ENCODE measurements around the gene HDGF.
"Not testable (repeated sequence)": the region's sequence is repeated elsewhere in the genome, so short reads cannot be mapped to it uniquely, and the experiment has no call there.

The HDGF gene

DNA sequence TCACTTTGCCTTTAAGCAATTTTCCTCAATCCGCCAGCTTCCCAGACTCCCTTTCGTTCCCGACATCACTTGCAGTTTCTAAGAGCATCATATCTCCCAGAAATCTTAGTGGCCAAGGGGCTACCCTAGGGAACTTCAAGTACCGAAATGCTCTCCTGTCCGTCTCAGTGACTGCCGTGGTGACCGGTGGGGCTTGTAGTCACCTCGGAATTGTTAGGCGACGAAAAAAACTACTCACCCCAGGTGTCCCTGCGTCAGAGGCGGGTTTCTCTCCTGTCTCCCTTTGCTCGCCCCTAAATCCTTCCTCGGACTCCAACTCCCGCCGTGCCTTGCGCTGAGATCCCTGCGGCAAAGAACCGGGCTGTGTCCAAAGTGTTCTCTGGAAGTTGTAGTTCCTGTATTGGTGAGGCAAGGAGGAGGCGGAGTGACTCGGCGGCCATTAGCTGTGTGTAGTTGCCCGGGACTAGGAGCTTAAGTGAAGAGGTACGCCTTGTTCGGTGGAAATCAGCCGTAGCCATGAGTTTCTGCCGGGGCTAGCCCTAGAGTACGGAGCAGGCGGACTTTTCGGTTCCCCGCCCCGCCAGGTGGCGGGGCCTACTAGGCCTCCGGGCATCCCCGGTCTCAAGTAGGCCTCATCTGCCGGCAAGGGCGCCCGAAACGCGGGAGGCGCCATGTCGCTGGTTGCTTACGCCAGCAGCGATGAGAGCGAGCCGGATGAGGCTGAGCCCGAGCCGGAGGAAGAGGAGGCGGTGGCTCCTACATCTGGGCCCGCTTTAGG lies 15.8 kb upstream of the HDGF start, which contains the start of gene PRCC:
Gene PRCC (plus strand): TSS at position 435 of the 778 bp plus-strand sequence. CDS start 237 bp downstream, at position 672.
- TF ChIP-seq CTCF (IDR thresholded peaks at IDR 0.05; ENCODE audit: insufficient read depth, low read depth, low read length, missing control alignments) = no peak
- peak within 1 kb of the TSS; percentile 92 for H3K4me3 ChIP-seq (ENCODE audit: low read length)
- peak; percentile 100 for DNase-seq (ENCODE audit: low read depth)

GRCh38 chr1:156766298-156767100 lies 15.0 kb upstream of the HDGF start:
- peak overlapping the region; percentile 92 for H3K4me3 ChIP-seq (ENCODE audit: low read length)
- peak; percentile 9 for DNase-seq (ENCODE audit: low read depth)
- TF ChIP-seq CTCF (IDR thresholded peaks at IDR 0.05; ENCODE audit: insufficient read depth, low read depth, low read length, missing control alignments) = no peak

GRCh38 chr1:156765666-156766065 lies 14.2 kb upstream of the HDGF start:
- H3K4me3 ChIP-seq (ENCODE audit: low read length) = peak overlapping the region; percentile 92
- DNase-seq (ENCODE audit: low read depth) = no peak
- no peak for TF ChIP-seq CTCF (IDR thresholded peaks at IDR 0.05; ENCODE audit: insufficient read depth, low read depth, low read length, missing control alignments)

- DNase-seq (ENCODE audit: low read depth); H3K4me3 ChIP-seq (ENCODE audit: low read length): not testable (repeated sequence)
Measured at GRCh38 chr1:156765136-156765535, 13.7 kb upstream of the HDGF start.

- H3K4me3 ChIP-seq (ENCODE audit: low read length) = no peak overlapping the region
- no peak for TF ChIP-seq CTCF (IDR thresholded peaks at IDR 0.05; ENCODE audit: insufficient read depth, low read depth, low read length, missing control alignments)
- DNase-seq (ENCODE audit: low read depth) = no peak
Measured at GRCh38 chr1:156760796-156761104, 9.3 kb upstream of the HDGF start.

DNA sequence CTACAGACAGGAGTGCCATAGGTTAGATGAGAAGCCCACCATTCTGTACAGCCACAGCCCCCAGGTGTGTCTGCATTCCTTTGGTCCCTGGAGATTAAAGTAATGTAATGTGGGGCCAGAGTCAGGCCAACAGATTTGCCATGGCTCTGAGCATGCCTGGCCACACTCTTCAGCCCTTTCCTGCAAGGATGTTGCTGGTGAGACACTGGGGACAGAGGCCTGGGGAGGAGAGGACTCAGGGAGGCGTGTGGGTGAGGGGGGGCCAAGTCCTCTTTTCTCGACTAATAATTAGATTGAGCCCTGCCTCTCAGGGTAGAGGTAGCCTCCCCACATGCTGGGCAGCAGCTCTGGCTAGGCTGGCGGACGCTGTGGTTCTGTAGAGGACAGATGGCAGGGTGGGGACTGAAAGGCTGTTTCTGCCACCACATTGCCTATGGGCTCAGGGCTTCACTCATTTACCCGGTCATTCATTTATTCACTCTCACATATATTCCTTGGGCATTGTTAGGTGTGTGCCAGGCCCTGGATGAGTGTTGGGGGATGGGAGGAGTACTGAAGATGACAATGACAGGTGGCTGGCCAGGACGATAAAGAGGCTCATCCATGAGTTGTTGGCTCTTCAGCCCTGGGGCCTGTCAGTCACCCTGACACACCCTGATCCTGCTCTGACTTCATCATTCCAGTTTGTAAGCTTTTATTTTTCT lies 8.8 kb upstream of the HDGF start:
- no peak for TF ChIP-seq CTCF (IDR thresholded peaks at IDR 0.05; ENCODE audit: insufficient read depth, low read depth, low read length, missing control alignments)

GRCh38 chr1:156757572-156758253 lies 6.2 kb upstream of the HDGF start:
- DNase-seq (ENCODE audit: low read depth); H3K4me3 ChIP-seq (ENCODE audit: low read length): not testable (repeated sequence)

More for the DNA sequence above, 8.8 kb upstream of the HDGF start:
- no peak overlapping the region for H3K4me3 ChIP-seq (ENCODE audit: low read length)
- peak; percentile 33 for DNase-seq (ENCODE audit: low read depth)

All from epithelial cell of esophagus (primary cell).